CD4-positive, alpha-beta T cell treated with Interleukin-15 for 4 hours (primary cell): Measurements from ENCODE around the gene SLC17A6.

Experiments
- DNase-seq: peaks from one replicate; pipeline ENCODE4 v3.0.0-alpha.2; 2020; ENCODE audit warnings: low spot score

The SLC17A6 gene

GRCh38 chr11:22337596-22338485, at the start of gene SLC17A6:
SLC17A6 (plus strand) TSS chr11:22338381; CDS start chr11:22338534, 153 bp downstream.
- DNase-seq, result no peak

GRCh38 chr11:22302368-22302767, 35.8 kb upstream of the SLC17A6 start:
- DNase-seq, result no peak

- peak; percentile 9 for DNase-seq
These were observed 33.7 kb upstream of the SLC17A6 start for GRCh38 chr11:22304337-22304961.

- DNase-seq, result no peak
These were observed 20.5 kb upstream of the SLC17A6 start for GRCh38 chr11:22317656-22318055.

- no peak for DNase-seq
These were observed 6.4 kb upstream of the SLC17A6 start for GRCh38 chr11:22331771-22332170.

GRCh38 chr11:22336587-22336986, 1.6 kb upstream of the SLC17A6 start:
- no peak for DNase-seq

- no peak for DNase-seq
These were observed 1.4 kb downstream of the SLC17A6 start for GRCh38 chr11:22339611-22340010.

- no peak for DNase-seq
These were observed 2.1 kb downstream of the SLC17A6 start for GRCh38 chr11:22340235-22340634.

GRCh38 chr11:22340701-22341587, 2.8 kb downstream of the SLC17A6 start:
- DNase-seq, result no peak

GRCh38 chr11:22341588-22341931, 3.4 kb downstream of the SLC17A6 start:
- no peak for DNase-seq

GRCh38 chr11:22342211-22343031, 4.2 kb downstream of the SLC17A6 start:
- DNase-seq, result no peak

- DNase-seq, result no peak
These were observed 4.8 kb downstream of the SLC17A6 start for GRCh38 chr11:22343032-22343324.

GRCh38 chr11:22343371-22344032, 5.3 kb downstream of the SLC17A6 start:
- DNase-seq, result no peak

GRCh38 chr11:22344081-22344480, 5.9 kb downstream of the SLC17A6 start:
- DNase-seq, result no peak

- DNase-seq, result no peak
These were observed 8.1 kb downstream of the SLC17A6 start for GRCh38 chr11:22346282-22346681.

- DNase-seq, result no peak
These were observed 9.8 kb downstream of the SLC17A6 start for GRCh38 chr11:22347857-22348487.

GRCh38 chr11:22349491-22349890, 11.3 kb downstream of the SLC17A6 start:
- DNase-seq, result no peak

- DNase-seq, result no peak
These were observed 21.1 kb downstream of the SLC17A6 start for GRCh38 chr11:22359295-22359694.

- DNase-seq, result no peak
These were observed 33.0 kb downstream of the SLC17A6 start for GRCh38 chr11:22371160-22371559.

GRCh38 chr11:22387126-22387525, 48.9 kb downstream of the SLC17A6 start:
- DNase-seq, result no peak
